BE2C (cell line): ENCODE measurements around the gene HTR6.

Experiments used
- DNase-seq: peaks from one replicate; pipeline ENCODE4 v3.0.0-alpha.2; 2020
- H3K27me3 ChIP-seq: fragments of 250-450 bp; sonication (Bioruptor Pico); 2 replicates; pipeline ENCODE4 v1.5.1; 2020; ENCODE audit warnings: mild to moderate bottlenecking
- H3K36me3 ChIP-seq: fragments of 250-450 bp; sonication (Bioruptor Pico); 2 replicates; pipeline ENCODE4 v1.5.1; 2020; ENCODE audit warnings: mild to moderate bottlenecking
- H3K4me1 ChIP-seq: fragments of 250-450 bp; sonication (Bioruptor Pico); 2 replicates; pipeline ENCODE4 v1.5.1; 2020
- H3K4me3 ChIP-seq: 2 replicates; pipeline ENCODE4 v1.5.1; 2011; ENCODE audit warnings: low read depth, low read length
- H3K9me3 ChIP-seq: fragments of 250-450 bp; sonication (Bioruptor Pico); 2 replicates; pipeline ENCODE4 v1.5.1; 2020
- CTCF ChIP-seq: IDR thresholded peaks from 2 replicates; pipeline ENCODE4 v1.5.1; 2012; ENCODE audit warnings: mild to moderate bottlenecking, low read depth, low read length

The HTR6 gene

GRCh38 chr1:19643602-19644394 is 20.9 kb upstream of the HTR6 start, which contains the start of gene NBL1:
NBL1 (plus strand) TSS chr1:19644311; CDS start chr1:19655031, 10,720 bp downstream.
- Histone ChIP-seq H3K27me3 (0 out of 2 replicates have a peak, but pooled peaks cover 3% of the 10 kb centered on the region), H3K9me3 (no peaks in the 10 kb centered on the region), H3K36me3 (no peaks in the 10 kb centered on the region), H3K4me3 (peak within 1 kb of the TSS; percentile 43), H3K4me1 (no peaks in the 10 kb centered on the region)
- no peak for TF ChIP-seq CTCF
- DNase-seq = peak; percentile 59

DNA sequence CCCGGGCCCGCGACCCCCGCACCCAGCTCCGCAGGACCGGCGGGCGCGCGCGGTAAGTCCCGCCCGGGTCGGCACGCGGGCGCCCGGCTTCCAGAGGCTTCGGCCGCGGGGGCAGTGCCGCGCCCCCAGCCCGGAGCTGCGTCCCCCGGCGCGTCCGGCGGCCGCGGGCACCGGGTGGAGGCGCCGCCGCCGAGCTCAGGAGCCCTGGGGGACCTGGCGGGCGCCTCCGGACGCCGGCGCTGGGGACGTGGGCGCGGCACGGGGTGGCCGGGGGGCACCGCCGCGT is 20.3 kb upstream of the HTR6 start:
- Histone ChIP-seq H3K4me1 (no peaks in the 10 kb centered on the region), H3K36me3 (no peaks in the 10 kb centered on the region), H3K27me3 (0 out of 2 replicates have a peak, but pooled peaks cover 3% of the 10 kb centered on the region), H3K9me3 (no peaks in the 10 kb centered on the region), H3K4me3 (peak overlapping the region; percentile 43; the same call in 1 of the 2 replicates)
- no peak for DNase-seq
- no peak for TF ChIP-seq CTCF

- Histone ChIP-seq H3K4me3 (peak overlapping the region; percentile 43), H3K27me3 (0 out of 2 replicates have a peak, but pooled peaks cover 3% of the 10 kb centered on the region), H3K4me1 (no peaks in the 10 kb centered on the region), H3K9me3 (no peaks in the 10 kb centered on the region), H3K36me3 (no peaks in the 10 kb centered on the region)
- DNase-seq = no peak
- TF ChIP-seq CTCF = no peak
These were observed 19.8 kb upstream of the HTR6 start for GRCh38 chr1:19644681-19645410.

- H3K27me3 ChIP-seq = 0 out of 2 replicates have a peak, but pooled peaks cover 3% of the 10 kb centered on the region
- no peaks in the 10 kb centered on the region for H3K9me3 ChIP-seq
- no peaks in the 10 kb centered on the region for H3K36me3 ChIP-seq
- no peak overlapping the region; the same call in 1 of the 2 replicates for H3K4me3 ChIP-seq
- DNase-seq = no peak
- H3K4me1 ChIP-seq = no peaks in the 10 kb centered on the region
- no peak for TF ChIP-seq CTCF
These were observed 19.0 kb upstream of the HTR6 start for GRCh38 chr1:19645411-19646251.

- no peak for TF ChIP-seq CTCF
- H3K36me3 ChIP-seq = no peaks in the 10 kb centered on the region
- H3K9me3 ChIP-seq = no peaks in the 10 kb centered on the region
- no peak overlapping the region for H3K4me3 ChIP-seq
- H3K4me1 ChIP-seq = no peaks in the 10 kb centered on the region
- 0 out of 2 replicates have a peak, but pooled peaks cover 3% of the 10 kb centered on the region for H3K27me3 ChIP-seq
- DNase-seq = no peak
These were observed 18.0 kb upstream of the HTR6 start for GRCh38 chr1:19646377-19647319.
